Adrenal gland (tissue), 12 donors: ENCODE measurements around the gene ATG4D. TPM values are rescaled to one million over a fixed set of nuclear protein-coding genes. Genes with fewer than 3 reads are reported as not detected.

Source experiments
- DNase-seq, 7 donors: peaks; one replicate each; pipeline ENCODE4 v3.0.0-alpha.2; 2019 to 2020
- H3K27ac ChIP-seq, 5 donors: fragments of 200-600 bp; sonication (generic) in 4 of 5; 1 replicate in 3 of 5; 2 replicates in 2 of 5; pipeline versions ENCODE4 v1.5.1 to v1.8.0; 2016 to 2020; ENCODE audit warnings: mild to moderate bottlenecking in 1 of 5
- H3K27me3 ChIP-seq: fragments of 200-600 bp; 2 replicates; pipeline ENCODE4 v1.8.0; 2021
- H3K36me3 ChIP-seq, 2 donors: fragments of 200-600 bp; replicated peaks in 1 of 2; 1 replicate in 1 of 2; 2 replicates in 1 of 2; pipeline versions ENCODE4 v1.5.1 to v1.8.0; 2018 to 2022
- H3K4me1 ChIP-seq, 2 donors: fragments of 200-600 bp; replicated peaks in 1 of 2; 1 replicate in 1 of 2; 2 replicates in 1 of 2; pipeline versions ENCODE4 v1.5.1 to v1.8.0; 2018 to 2021
- H3K4me3 ChIP-seq, 4 donors: fragments of 200-600 bp; sonication (generic) in 3 of 4; one replicate each; pipeline ENCODE4 v1.5.1; 2016 to 2018
- H3K9me3 ChIP-seq, 3 donors: fragments of 200-600 bp; sonication (generic) in 1 of 3; replicated peaks in 1 of 3; 1 replicate in 2 of 3; 2 replicates in 1 of 3; pipeline versions ENCODE4 v1.5.1 to v1.8.0; 2016 to 2021
- POLR2A ChIP-seq, 2 donors: fragments of 450-650 bp; IDR thresholded peaks; one replicate each; pipeline ENCODE4 v1.6.1; 2017; ENCODE audit warnings: antibody characterized with exemption in 2 of 2, mild to moderate bottlenecking in 2 of 2, moderate library complexity in 1 of 2
- WGBS, 4 donors: extraction: QIAGEN DNeasy Blood & Tissue Kit in 2 of 4; methylation state at CpG; one replicate each; pipeline versions ENCODE4 v1.1.5 to v1.1.7; 2013 to 2017; 5-methylcytosine and 5-hydroxymethylcytosine counted together
- intact Hi-C, 2 donors: fragments of 100-400 bp; cut with DNase I; formaldehyde crosslinking; loops; one replicate each; pipeline versions ENCODE4 v1.14.1 to v1.15.0; 2022 to 2023
- polyA plus RNA-seq, 3 donors: library from polyadenylated mRNA; stranded (reverse); fragments of 200-250 nt in 2 of 3; fragments of 350-450 nt in 1 of 3; fragmentation: Illumina TruSeq in 1 of 3; extraction: RNeasy Lipid Tissue Mini Kit (QIAGEN cat#74804) in 1 of 3; gene quantifications; one replicate each; pipeline ENCODE4 v1.2.3, GENCODE V29; 2013 to 2014
- total RNA-seq, 9 donors: library from RNA; depleted of rRNA in 4 of 9; stranded (reverse); fragments of >200 nt in 4 of 9; fragments of 120-200 nt in 1 of 9; fragmentation: NEBNext Ultra II Directional in 1 of 9; extraction: Animal tissue kit (Norgen Biotek cat#: 25700) in 1 of 9; gene quantifications; one replicate each; pipeline versions ENCODE4 v1.1.0 to v1.2.4, GENCODE V29; 2013 to 2023
- TF ChIP-seq, protein P1 (sequence below), 6 experiments: fragments of 450-650 bp in 4 of 6; fragments of 200-600 bp in 2 of 6; sonication (generic) in 1 of 6; IDR thresholded peaks; 1 replicate in 5 of 6; 2 replicates in 1 of 6; pipeline versions ENCODE4 v1.5.1 to v1.8.0; 2016 to 2021; ENCODE audit warnings: antibody characterized with exemption in 6 of 6, mild to moderate bottlenecking in 2 of 6, moderate library complexity in 1 of 6
- donor health status: healthy with polysubstance abuse.
- donor health status: Bipolar disorder and iron deficiency.
- donor health status: DM: yes; HTN: yes; CAD: no.
- donor health status: DM: no; HTN: no; CAD: no.
- donor health status: DM: no; HTN: no; CAD: no.
- donor health status: DM: yes; HTN: yes; CAD: no.

Gene ATG4D
- total and polyA plus RNA-seq, 12 donors = 7.4 to 93.7 (median 38.5) TPM

DNA sequence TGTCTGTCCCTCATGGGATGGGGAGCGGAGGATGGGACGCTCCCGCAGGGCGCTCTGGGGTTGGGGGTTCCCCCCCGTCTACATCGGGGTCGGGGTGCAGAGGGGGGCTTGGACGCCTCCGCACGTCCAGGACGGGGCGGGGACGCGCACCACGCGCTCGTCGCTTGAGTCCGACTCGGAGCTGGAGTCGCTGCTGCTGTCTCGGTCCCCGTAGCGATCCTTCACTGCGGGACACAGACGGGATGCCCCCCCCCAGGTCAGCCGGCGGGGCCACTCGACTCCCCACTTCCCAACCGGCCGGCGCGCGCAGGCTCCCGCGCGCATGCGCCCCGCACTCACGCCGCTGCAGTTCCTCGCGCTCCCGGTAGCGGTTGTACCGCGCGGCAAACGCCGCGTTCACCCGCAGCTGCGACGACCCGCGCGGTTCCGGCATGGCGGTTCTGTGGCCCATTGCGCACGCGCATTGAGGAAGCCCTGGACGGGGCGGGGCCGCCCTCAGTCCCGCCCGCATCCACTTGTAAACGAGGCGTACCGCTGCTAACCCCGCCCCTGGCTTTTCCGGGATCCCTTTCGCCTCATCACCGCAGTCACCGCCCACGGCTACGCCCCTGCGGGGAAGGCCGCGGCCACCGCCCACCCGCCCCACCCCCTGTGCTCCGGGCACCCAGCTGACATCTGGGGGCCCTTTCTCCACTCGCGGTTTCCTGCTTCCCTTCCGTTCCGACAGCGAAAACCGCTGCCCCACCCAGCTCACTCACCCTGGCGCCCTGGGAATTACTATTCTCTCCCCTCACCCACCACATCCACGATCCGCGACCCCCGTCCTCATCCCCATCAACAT is 22.1 kb downstream of the ATG4D start, which contains the start of gene KRI1:
Gene KRI1, minus strand, starts transcription at position 444 of the 841 bp plus-strand sequence. Its CDS starts 11 bp downstream, at position 433.
- Histone ChIP-seq H3K4me3 (peak within 1 kb of the TSS; percentile 16 to 90 (median 60)), H3K9me3 (no peaks in the 10 kb centered on the region), H3K4me1 (peaks cover 10 to 37% of the 10 kb centered on the region in 2 donors), H3K27me3 (no peaks in the 10 kb centered on the region), H3K36me3 (peaks cover 0 to 5% of the 10 kb centered on the region in 2 donors), H3K27ac (peak within 1 kb of the TSS; percentile 52 to 99 (median 82))
- TF ChIP-seq POLR2A (IDR thresholded peaks at IDR 0.05) = peak; percentile 46 to 68
- TF ChIP-seq, protein P1, sequence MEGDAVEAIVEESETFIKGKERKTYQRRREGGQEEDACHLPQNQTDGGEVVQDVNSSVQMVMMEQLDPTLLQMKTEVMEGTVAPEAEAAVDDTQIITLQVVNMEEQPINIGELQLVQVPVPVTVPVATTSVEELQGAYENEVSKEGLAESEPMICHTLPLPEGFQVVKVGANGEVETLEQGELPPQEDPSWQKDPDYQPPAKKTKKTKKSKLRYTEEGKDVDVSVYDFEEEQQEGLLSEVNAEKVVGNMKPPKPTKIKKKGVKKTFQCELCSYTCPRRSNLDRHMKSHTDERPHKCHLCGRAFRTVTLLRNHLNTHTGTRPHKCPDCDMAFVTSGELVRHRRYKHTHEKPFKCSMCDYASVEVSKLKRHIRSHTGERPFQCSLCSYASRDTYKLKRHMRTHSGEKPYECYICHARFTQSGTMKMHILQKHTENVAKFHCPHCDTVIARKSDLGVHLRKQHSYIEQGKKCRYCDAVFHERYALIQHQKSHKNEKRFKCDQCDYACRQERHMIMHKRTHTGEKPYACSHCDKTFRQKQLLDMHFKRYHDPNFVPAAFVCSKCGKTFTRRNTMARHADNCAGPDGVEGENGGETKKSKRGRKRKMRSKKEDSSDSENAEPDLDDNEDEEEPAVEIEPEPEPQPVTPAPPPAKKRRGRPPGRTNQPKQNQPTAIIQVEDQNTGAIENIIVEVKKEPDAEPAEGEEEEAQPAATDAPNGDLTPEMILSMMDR (IDR thresholded peaks at IDR 0.05) = peak in 5 of 6 experiments; percentile 31 to 74 (median 51)
- 0 to 2% (median 1%) methylated on average over 19 to 94 of the region's 94 CpGs for WGBS, 4 donors
- intact Hi-C loops = loop anchor here in 1 of 2 donors (5.0 kb wide), 1 partner anchor 63 kb away; the partner anchor contains the start of gene KEAP1
- DNase-seq = peak; percentile 98 to 99 (median 99)

DNA sequence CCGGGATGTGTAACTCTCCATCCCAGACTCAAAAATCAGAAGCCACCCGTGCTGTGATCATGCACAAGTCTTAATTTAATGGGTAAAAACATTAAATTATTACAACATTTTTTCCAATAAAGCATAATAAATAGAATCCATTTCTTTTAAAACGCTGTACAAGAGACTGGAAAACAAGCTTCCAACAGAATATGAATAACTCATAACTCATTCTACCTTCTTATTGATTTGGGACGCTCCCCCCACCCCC is 22.6 kb downstream of the ATG4D start:
- intact Hi-C loops = loop anchor here in 1 of 2 donors (5.0 kb wide), 1 partner anchor 64 kb away; the partner anchor contains the start of gene KEAP1
- peak overlapping the region in 2 of 4 donors; percentile 50 to 70 for H3K4me3 ChIP-seq
- DNase-seq = no peak
- H3K9me3 ChIP-seq = no peaks in the 10 kb centered on the region
- peak overlapping the region; percentile 50 to 99 (median 82) for H3K27ac ChIP-seq
- 0 to 2% (median 2%) methylated on average over 4 of the region's 4 CpGs for WGBS, 4 donors
- peaks cover 10 to 37% of the 10 kb centered on the region in 2 donors for H3K4me1 ChIP-seq
- TF ChIP-seq, protein P1 (IDR thresholded peaks at IDR 0.05) = no peak
- no peak for TF ChIP-seq POLR2A (IDR thresholded peaks at IDR 0.05)
- H3K36me3 ChIP-seq = no peaks in the 10 kb centered on the region
- no peaks in the 10 kb centered on the region for H3K27me3 ChIP-seq

DNA sequence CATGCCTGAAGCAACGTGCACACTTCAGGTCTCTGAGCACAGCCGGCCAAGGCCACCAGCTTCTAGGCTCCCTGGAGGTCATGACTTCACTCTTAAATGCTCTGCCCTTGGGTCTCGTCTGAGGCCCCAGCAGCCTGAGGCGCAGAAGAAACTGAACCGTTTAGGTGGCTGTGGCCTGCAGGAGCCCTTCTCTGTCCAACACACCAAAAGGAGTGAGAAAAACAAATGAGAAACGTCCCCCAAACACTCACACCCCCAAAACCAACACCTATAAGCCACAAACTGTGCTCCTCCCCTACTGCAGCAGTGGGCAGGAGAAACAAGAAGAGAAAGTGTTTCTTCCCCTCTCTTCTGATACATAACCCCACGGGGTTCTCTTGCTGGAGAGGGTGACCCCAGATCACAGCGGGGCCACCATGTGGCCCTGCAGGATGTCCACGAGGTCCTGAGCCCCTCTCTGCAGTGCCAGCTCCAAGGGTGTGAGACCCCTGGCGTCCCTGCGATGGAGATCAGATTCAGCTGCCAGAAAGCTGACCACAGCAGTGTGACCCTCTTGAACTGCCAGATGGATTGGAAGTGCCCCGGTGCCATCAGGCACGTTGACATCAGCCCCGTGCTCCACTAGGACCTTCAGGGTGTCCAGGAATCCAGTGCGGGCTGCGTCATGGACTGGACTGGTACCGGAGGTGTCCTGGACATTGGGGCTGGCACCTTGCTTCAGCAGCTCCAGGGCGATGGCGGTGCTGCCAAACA is 23.1 kb downstream of the ATG4D start:
- intact Hi-C loops = loop anchor here in 1 of 2 donors (5.0 kb wide), 1 partner anchor 65 kb away; the partner anchor contains the start of gene KEAP1
- Histone ChIP-seq H3K27me3 (no peaks in the 10 kb centered on the region), H3K27ac (peak overlapping the region; percentile 50 to 99 (median 82)), H3K4me1 (peaks cover 10 to 37% of the 10 kb centered on the region in 2 donors), H3K36me3 (no peaks in the 10 kb centered on the region), H3K9me3 (no peaks in the 10 kb centered on the region), H3K4me3 (peak overlapping the region in 1 of 4 donors; percentile 70)
- WGBS, 4 donors = 39 to 48% (median 45%) methylated on average over 11 to 19 of the region's 19 CpGs
- peak in 5 of 7 donors; percentile 47 to 68 (median 54) for DNase-seq
- TF ChIP-seq, protein P1 (IDR thresholded peaks at IDR 0.05) = no peak
- TF ChIP-seq POLR2A (IDR thresholded peaks at IDR 0.05) = no peak

GRCh38 chr19:10567656-10568055 is 24.0 kb downstream of the ATG4D start:
- H3K4me3 ChIP-seq = peak overlapping the region in 1 of 4 donors; percentile 80
- H3K36me3 ChIP-seq = no peaks in the 10 kb centered on the region
- no peaks in the 10 kb centered on the region for H3K27me3 ChIP-seq
- intact Hi-C loops = loop anchor here in 1 of 2 donors (5.0 kb wide), 1 partner anchor 65 kb away; the partner anchor contains the start of gene KEAP1
- 49 to 62% (median 53%) methylated on average over 5 of the region's 5 CpGs for WGBS, 4 donors
- DNase-seq = no peak
- peak overlapping the region in 2 of 5 donors; percentile 82 to 86 for H3K27ac ChIP-seq
- peaks cover 14 to 41% of the 10 kb centered on the region in 2 donors for H3K4me1 ChIP-seq
- H3K9me3 ChIP-seq = no peaks in the 10 kb centered on the region
- no peak for TF ChIP-seq POLR2A (IDR thresholded peaks at IDR 0.05)
- TF ChIP-seq, protein P1 (IDR thresholded peaks at IDR 0.05) = no peak
